Endothelial cell of umbilical vein (primary cell): ENCODE data around the gene DENND5A. TPM values are rescaled to one million over a fixed set of nuclear protein-coding genes. Genes with fewer than 3 reads are reported as not detected.

Source experiments
- BruUV-seq: library from RNA; stranded (reverse); fragments of 400-500 nt; replicated peaks from 2 replicates; lab custom pipeline; 2021; lab: Mats Ljungman, UMichigan
- CTCF ChIA-PET: fragments of 300-600, 350-600 bp; sonication (Branson Sonifier 250); formaldehyde crosslinking; loops from one replicate; lab custom pipeline; 2021; ENCODE audit warnings: antibody characterized with exemption, inconsistent platforms; lab: Charles Lee
- POLR2A ChIA-PET: fragments of 300-600, 350-600 bp; sonication (Branson Sonifier 250); formaldehyde crosslinking; loops from one replicate; lab custom pipeline; 2021; ENCODE audit warnings: antibody characterized with exemption, inconsistent platforms; lab: Charles Lee
- DNase-seq: peaks from one replicate; pipeline ENCODE4 v3.0.0-alpha.2; 2011; ENCODE audit warnings: low read depth, low spot score
- FAIRE-seq: peaks from 2 replicates; lab custom pipeline; 2011; peaks lifted over from hg19 to GRCh38; lab: Jason Lieb, UNC
- H2AFZ ChIP-seq: 2 replicates; pipeline ENCODE4 v1.6.0; 2012; ENCODE audit warnings: low read depth, low read length, control low read depth, inconsistent platforms
- H3K27ac ChIP-seq: 2 replicates; pipeline ENCODE4 v1.5.1; 2011; ENCODE audit warnings: low read depth, mild to moderate bottlenecking, control low read depth, low read length, moderate library complexity; ENCODE audit not compliant: insufficient read depth
- H3K27me3 ChIP-seq, 2 experiments: 2 replicates each; pipeline versions ENCODE4 v1.6.0 to v1.6.1; 2011; ENCODE audit warnings: low read length in 2 of 2, mixed read lengths in 1 of 2; ENCODE audit not compliant: control insufficient read depth in 2 of 2, insufficient read depth in 2 of 2
- H3K36me3 ChIP-seq, 2 experiments: 2 replicates in 1 of 2; 3 replicates in 1 of 2; pipeline ENCODE4 v1.5.1; 2011; ENCODE audit warnings: low read length in 2 of 2, mild to moderate bottlenecking in 1 of 2, moderate library complexity in 1 of 2; ENCODE audit not compliant: control insufficient read depth in 2 of 2, insufficient read depth in 2 of 2; ENCODE audit errors: extremely low read depth in 1 of 2
- H3K4me1 ChIP-seq: 3 replicates; pipeline ENCODE4 v1.5.1; 2011; ENCODE audit warnings: mild to moderate bottlenecking, low read length; ENCODE audit not compliant: control insufficient read depth, insufficient read depth; ENCODE audit errors: extremely low read depth
- H3K4me2 ChIP-seq: 2 replicates; pipeline ENCODE4 v1.6.1; 2011; ENCODE audit warnings: low read length, control low read depth, mixed read lengths; ENCODE audit not compliant: insufficient read depth
- H3K4me3 ChIP-seq, 3 experiments: fragments of 200-600 bp in 1 of 3; sonication (generic), shearing (Covaris generic) in 1 of 3; replicated peaks in 1 of 3; 2 replicates each; pipeline ENCODE4 v1.5.1; 2011 to 2016; ENCODE audit warnings: control low read depth in 3 of 3, low read length in 3 of 3, mild to moderate bottlenecking in 2 of 3, inconsistent platforms in 1 of 3, low read depth in 1 of 3, moderate library complexity in 1 of 3; ENCODE audit not compliant: insufficient read depth in 1 of 3
- H3K79me2 ChIP-seq: 2 replicates; pipeline ENCODE4 v1.6.0; 2012; ENCODE audit warnings: low read length, inconsistent platforms; ENCODE audit not compliant: control insufficient read depth, insufficient read depth
- H3K9ac ChIP-seq: replicated peaks from 2 replicates; pipeline ENCODE3; 2011; ENCODE audit warnings: low read length, control low read depth; ENCODE audit not compliant: insufficient read depth; ENCODE audit errors: extremely low read depth
- H3K9me1 ChIP-seq: replicated peaks from 3 replicates; pipeline ENCODE4 v1.6.0; 2011; ENCODE audit warnings: mild to moderate bottlenecking, low read length; ENCODE audit not compliant: control insufficient read depth, insufficient read depth; ENCODE audit errors: extremely low read depth
- H3K9me3 ChIP-seq: replicated peaks from 2 replicates; pipeline ENCODE4 v1.5.1; 2012; ENCODE audit warnings: low read length, inconsistent platforms; ENCODE audit not compliant: control insufficient read depth, insufficient read depth
- H4K20me1 ChIP-seq: replicated peaks from 2 replicates; pipeline ENCODE3; 2011; ENCODE audit warnings: mild to moderate bottlenecking, low read length; ENCODE audit not compliant: control insufficient read depth, insufficient read depth; ENCODE audit errors: extremely low read depth
- EZH2 ChIP-seq: IDR thresholded peaks from 2 replicates; pipeline ENCODE4 v1.6.1; 2012; ENCODE audit warnings: borderline replicate concordance, low read depth, mild to moderate bottlenecking, moderate library complexity, low read length, inconsistent platforms; ENCODE audit not compliant: severe bottlenecking
- FOS ChIP-seq: IDR thresholded peaks from 2 replicates; pipeline ENCODE4 v1.6.1; 2011; ENCODE audit warnings: mild to moderate bottlenecking, low read length, moderate library complexity, borderline replicate concordance; ENCODE audit not compliant: insufficient read depth
- GATA2 ChIP-seq: IDR thresholded peaks from 2 replicates; pipeline ENCODE4 v1.7.0; 2011; ENCODE audit warnings: low read depth, mild to moderate bottlenecking, moderate library complexity, mixed read lengths, low read length; ENCODE audit not compliant: insufficient read length, insufficient read depth
- MAX ChIP-seq: IDR thresholded peaks from 2 replicates; pipeline ENCODE4 v1.6.1; 2011; ENCODE audit not compliant: insufficient read depth, insufficient read length
- POLR2A ChIP-seq: IDR thresholded peaks from 2 replicates; pipeline ENCODE4 v1.6.1; 2012; ENCODE audit warnings: low read depth, mild to moderate bottlenecking, control low read depth, low read length
- POLR2AphosphoS5 ChIP-seq: IDR thresholded peaks from 2 replicates; pipeline ENCODE4 v1.6.1; 2012; ENCODE audit warnings: low read depth, mild to moderate bottlenecking, control low read depth, low read length, moderate library complexity; ENCODE audit not compliant: insufficient read depth
- dilution Hi-C: fragments of 300-500 bp; cut with MboI; formaldehyde crosslinking; loops from one replicate; pipeline ENCODE4 v1.15.0; 2019; ENCODE audit warnings: low sequenced_read_pairs; ENCODE audit not compliant: extremely low pct_ligation_motif_present
- intact Hi-C: fragments of 100-400 bp; cut with micrococcal nuclease; formaldehyde crosslinking; loops from one replicate; pipeline ENCODE4 v1.10.0; 2022
- polyA plus RNA-seq, 4 experiments: library from polyadenylated mRNA; depleted of rRNA in 3 of 4; stranded (reverse) in 3 of 4; unstranded in 1 of 4; fragments of >200 nt; gene quantifications; 2 replicates each; pipeline versions ENCODE4 v1.2.1 to v1.2.3, GENCODE V29; 2011 to 2012; ENCODE audit warnings: missing spikeins in 1 of 4
- total RNA-seq: library from RNA; stranded (reverse); gene quantifications from 2 replicates; pipeline ENCODE4 v1.2.3, GENCODE V29; 2021
- TF ChIP-seq, protein P1 (sequence below), 2 donors: IDR thresholded peaks; 1 replicate in 1 of 2; 2 replicates in 1 of 2; pipeline ENCODE4 v1.5.1; 2011; ENCODE audit warnings: low read length in 2 of 2, mild to moderate bottlenecking in 2 of 2, moderate library complexity in 2 of 2, control low read depth in 1 of 2, inconsistent platforms in 1 of 2, low read depth in 1 of 2; ENCODE audit not compliant: insufficient read depth in 1 of 2; ENCODE audit errors: extremely low read depth in 1 of 2

Gene DENND5A
- total and polyA plus RNA-seq, 2 donors (not counting 3 experiments of a cell fraction or from before 2014, with no cell fraction given), result 116 to 220 TPM

DNA sequence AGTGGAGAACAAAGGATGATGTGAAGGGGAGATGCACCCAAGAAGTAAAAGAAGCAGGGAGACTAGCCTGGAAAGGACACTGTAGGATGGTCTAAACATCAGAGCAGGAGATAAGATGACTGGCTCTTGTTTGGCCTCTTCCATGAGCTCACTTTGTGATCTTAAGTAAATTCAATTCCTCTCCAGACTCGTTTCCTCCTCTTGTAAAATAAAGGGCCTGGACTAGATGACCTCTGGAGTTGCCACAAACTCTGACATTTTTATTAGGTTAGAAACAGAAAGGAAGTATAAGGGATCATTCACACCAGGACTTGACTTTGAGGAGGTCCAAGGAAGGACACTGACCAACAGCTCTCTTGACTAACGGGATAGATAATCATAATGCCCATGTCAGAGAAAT, 113.5 kb downstream of the DENND5A start:
- POLR2A ChIA-PET, result no interaction called here
- TF ChIP-seq POLR2AphosphoS5 (no peak), GATA2 (no peak), MAX (no peak), POLR2A (no peak), FOS (no peak), EZH2 (no peak)
- TF ChIP-seq, protein P1, sequence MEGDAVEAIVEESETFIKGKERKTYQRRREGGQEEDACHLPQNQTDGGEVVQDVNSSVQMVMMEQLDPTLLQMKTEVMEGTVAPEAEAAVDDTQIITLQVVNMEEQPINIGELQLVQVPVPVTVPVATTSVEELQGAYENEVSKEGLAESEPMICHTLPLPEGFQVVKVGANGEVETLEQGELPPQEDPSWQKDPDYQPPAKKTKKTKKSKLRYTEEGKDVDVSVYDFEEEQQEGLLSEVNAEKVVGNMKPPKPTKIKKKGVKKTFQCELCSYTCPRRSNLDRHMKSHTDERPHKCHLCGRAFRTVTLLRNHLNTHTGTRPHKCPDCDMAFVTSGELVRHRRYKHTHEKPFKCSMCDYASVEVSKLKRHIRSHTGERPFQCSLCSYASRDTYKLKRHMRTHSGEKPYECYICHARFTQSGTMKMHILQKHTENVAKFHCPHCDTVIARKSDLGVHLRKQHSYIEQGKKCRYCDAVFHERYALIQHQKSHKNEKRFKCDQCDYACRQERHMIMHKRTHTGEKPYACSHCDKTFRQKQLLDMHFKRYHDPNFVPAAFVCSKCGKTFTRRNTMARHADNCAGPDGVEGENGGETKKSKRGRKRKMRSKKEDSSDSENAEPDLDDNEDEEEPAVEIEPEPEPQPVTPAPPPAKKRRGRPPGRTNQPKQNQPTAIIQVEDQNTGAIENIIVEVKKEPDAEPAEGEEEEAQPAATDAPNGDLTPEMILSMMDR (IDR thresholded peaks at IDR 0.05; ENCODE audit: extremely low read depth in 1 of 2, insufficient read depth in 1 of 2, low read depth in 1 of 2, low read length in 2 of 2), result no peak
- no peak overlapping the region for H3K4me3 ChIP-seq
- dilution Hi-C loops, result no loop called here
- peak overlapping the region; percentile 71 for H3K4me2 ChIP-seq
- peaks cover 2% of the 10 kb centered on the region for H3K79me2 ChIP-seq
- CTCF ChIA-PET, result interaction anchor here (0.8 to 5.0 kb wide), 3 partner anchors 13 to 355 kb away, joined by 3 to 20 read pairs (median 4); no protein-coding TSS in a partner anchor
- H3K27me3 ChIP-seq, result no peaks in the 10 kb centered on the region
- H3K27ac ChIP-seq, result peak overlapping the region; percentile 82
- peak; percentile 41 for DNase-seq
- peak; percentile 26 for FAIRE-seq
- peaks cover 26% of the 10 kb centered on the region for H3K4me1 ChIP-seq
- peaks cover 11 to 24% of the 10 kb centered on the region in 2 experiments for H3K36me3 ChIP-seq
- no peak overlapping the region for H3K9ac ChIP-seq
- no peaks in the 10 kb centered on the region for H3K9me3 ChIP-seq
- H3K9me1 ChIP-seq, result no peaks in the 10 kb centered on the region
- H4K20me1 ChIP-seq, result no peaks in the 10 kb centered on the region
- intact Hi-C loops, result no loop called here
- H2AFZ ChIP-seq, result no peak overlapping the region
- BruUV-seq, result no TSS peak
